Fibroblast of skin of scalp (primary cell): ENCODE measurements around the gene DAB1.

Experiments
- DNase-seq: peaks from one replicate; pipeline ENCODE4 v3.0.0-alpha.2; 2013

Gene DAB1

GRCh38 chr1:57160594-57160993 is 263.3 kb downstream of the DAB1 start:
- DNase-seq, result no peak

GRCh38 chr1:57158604-57158998 is 265.3 kb downstream of the DAB1 start:
- DNase-seq, result peak; percentile 16

- DNase-seq, result no peak
Measured at GRCh38 chr1:57157818-57158603, 265.8 kb downstream of the DAB1 start.

- no peak for DNase-seq
Measured at GRCh38 chr1:57156907-57157306, 267.0 kb downstream of the DAB1 start.

- no peak for DNase-seq
Measured at GRCh38 chr1:57146100-57146499, 277.8 kb downstream of the DAB1 start.

GRCh38 chr1:57142999-57143398 is 280.9 kb downstream of the DAB1 start:
- peak; percentile 43 for DNase-seq

GRCh38 chr1:57142169-57142568 is 281.7 kb downstream of the DAB1 start:
- no peak for DNase-seq

GRCh38 chr1:57138432-57139078 is 285.3 kb downstream of the DAB1 start:
- no peak for DNase-seq

- no peak for DNase-seq
Measured at GRCh38 chr1:57137980-57138379, 285.9 kb downstream of the DAB1 start.

GRCh38 chr1:57134803-57135202 is 289.1 kb downstream of the DAB1 start:
- no peak for DNase-seq

GRCh38 chr1:57133686-57134085 is 290.2 kb downstream of the DAB1 start:
- DNase-seq, result peak; percentile 41

GRCh38 chr1:57132993-57133622 is 290.8 kb downstream of the DAB1 start:
- no peak for DNase-seq

GRCh38 chr1:57131701-57132394 is 292.0 kb downstream of the DAB1 start:
- peak; percentile 53 for DNase-seq

GRCh38 chr1:57131257-57131656 is 292.6 kb downstream of the DAB1 start:
- no peak for DNase-seq

GRCh38 chr1:57129865-57130264 is 294.0 kb downstream of the DAB1 start:
- DNase-seq, result no peak

GRCh38 chr1:57127976-57128375 is 295.9 kb downstream of the DAB1 start:
- DNase-seq, result no peak

- peak; percentile 84 for DNase-seq
Measured at GRCh38 chr1:57124768-57125446, 299.0 kb downstream of the DAB1 start.

- no peak for DNase-seq
Measured at GRCh38 chr1:57124170-57124569, 299.7 kb downstream of the DAB1 start.

GRCh38 chr1:57122031-57122430 is 301.8 kb downstream of the DAB1 start:
- DNase-seq, result no peak

GRCh38 chr1:57118948-57119603 is 304.8 kb downstream of the DAB1 start:
- peak; percentile 31 for DNase-seq

GRCh38 chr1:57117753-57118152 is 306.1 kb downstream of the DAB1 start:
- DNase-seq, result no peak

GRCh38 chr1:57116871-57117270 is 307.0 kb downstream of the DAB1 start:
- DNase-seq, result no peak
